Skin of body (tissue), 2 donors: Measurements from ENCODE around the gene PDE6B. TPM values are rescaled to one million over a fixed set of nuclear protein-coding genes. Genes with fewer than 3 reads are reported as not detected.
"Not testable (repeated sequence)": the region's sequence is repeated elsewhere in the genome, so short reads cannot be mapped to it uniquely, and the experiment has no call there.

Experiments
- DNase-seq: peaks from one replicate; lab custom pipeline; 2025; lab: John Stamatoyannopoulos, UW
- total RNA-seq: library from RNA; depleted of rRNA; stranded (reverse); fragments of >200 nt; gene quantifications from one replicate; pipeline ENCODE4 v1.2.3, GENCODE V29; 2014

PDE6B gene
- total RNA-seq, 1 donor from 2014 or later = 5.5 TPM

DNA sequence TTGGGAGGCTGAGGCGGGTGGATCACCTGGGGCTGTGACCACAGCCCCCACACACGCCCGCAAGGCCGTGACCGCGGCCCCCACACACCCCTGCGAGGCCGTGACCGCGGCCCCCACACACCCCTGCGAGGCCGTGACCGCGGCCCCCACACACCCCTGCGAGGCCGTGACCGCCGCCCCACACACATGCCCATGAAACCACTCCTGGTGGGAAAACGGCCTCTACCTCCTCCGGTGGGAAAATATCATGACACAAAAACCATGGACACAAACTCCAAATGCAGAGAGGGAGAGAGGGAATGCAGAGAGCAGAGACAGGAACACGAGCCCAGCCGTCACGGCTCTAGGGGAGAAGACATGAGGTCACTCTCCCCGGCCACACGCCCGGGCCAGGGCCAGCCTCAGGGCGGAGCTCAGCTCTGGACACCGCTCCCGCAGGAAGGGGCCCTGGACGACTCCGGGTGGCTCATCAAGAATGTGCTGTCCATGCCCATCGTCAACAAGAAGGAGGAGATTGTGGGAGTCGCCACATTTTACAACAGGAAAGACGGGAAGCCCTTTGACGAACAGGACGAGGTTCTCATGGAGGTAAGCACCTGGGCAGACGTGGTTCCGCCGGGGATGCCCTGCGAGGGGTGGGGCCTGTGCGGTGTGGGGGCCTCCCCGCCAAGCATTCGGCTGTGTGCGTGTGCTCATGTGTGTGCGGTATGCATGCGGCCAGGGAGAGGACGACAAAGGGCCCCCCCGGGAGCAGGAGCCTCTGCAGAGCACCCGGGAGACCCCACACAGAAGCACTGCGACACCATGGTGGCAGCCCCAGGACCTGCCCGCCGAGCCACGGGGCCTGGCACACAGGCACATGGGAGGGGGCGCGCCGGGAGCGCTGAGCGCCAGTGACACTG lies 31.3 kb downstream of the PDE6B start:
- DNase-seq = no peak

DNA sequence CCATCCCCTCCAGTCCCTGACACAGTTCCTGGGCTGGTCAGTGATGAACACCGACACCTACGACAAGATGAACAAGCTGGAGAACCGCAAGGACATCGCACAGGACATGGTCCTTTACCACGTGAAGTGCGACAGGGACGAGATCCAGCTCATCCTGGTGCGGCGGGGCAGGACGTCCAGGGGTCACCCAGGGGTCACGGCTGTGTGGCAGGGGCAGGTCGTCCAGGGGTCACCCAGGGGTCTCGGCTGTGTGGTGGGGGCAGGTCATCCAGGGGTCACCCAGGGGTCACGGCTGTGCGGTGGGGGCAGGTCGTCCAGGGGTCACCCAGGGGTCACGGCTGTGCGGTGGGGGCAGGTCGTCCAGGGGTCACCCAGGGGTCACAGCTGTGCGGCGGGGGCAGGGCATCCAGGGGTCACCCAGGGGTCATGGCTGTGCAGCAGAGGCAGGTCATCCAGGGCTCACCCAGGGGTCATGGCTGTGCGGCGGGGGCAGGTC lies 32.0 kb downstream of the PDE6B start:
- DNase-seq = no peak

DNA sequence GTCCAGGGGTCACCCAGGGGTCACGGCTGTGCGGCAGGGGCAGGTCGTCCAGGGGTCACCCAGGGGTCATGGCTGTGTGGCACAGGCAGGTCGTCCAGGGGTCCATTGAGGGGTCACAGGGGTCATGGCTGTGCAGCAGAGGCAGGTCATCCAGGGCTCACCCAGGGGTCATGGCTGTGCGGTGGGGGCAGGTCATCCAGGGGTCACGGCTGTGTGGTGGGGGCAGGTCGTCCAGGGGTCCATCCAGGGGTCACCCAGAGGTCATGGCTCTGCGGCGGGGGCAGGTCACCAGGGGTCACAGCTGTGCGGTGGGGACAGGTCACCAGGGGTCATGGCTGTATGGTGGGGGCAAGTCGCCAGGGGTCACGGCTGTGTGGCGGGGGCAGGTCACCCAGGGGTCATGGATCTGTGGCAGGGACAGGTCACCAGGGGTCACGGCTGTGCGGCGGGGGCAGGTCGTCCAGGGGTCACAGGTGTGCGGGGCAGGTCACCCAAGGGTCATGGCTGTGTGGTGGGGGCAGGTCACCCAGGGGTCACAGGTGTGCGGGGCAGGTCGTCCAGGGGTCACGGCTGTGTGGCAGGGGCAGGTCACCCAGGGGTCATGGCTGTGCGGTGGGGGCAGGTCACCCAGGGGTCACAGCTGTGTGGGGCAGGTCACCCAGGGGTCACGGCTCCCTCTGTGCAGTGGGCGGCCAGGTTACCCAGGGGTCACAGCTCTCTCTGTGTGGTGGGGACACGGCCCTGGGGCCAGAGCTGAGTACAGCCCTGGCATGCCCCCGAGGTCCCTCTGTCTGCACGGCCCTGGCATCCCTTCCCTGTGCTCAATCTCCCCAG lies 32.7 kb downstream of the PDE6B start:
- no peak for DNase-seq

DNA sequence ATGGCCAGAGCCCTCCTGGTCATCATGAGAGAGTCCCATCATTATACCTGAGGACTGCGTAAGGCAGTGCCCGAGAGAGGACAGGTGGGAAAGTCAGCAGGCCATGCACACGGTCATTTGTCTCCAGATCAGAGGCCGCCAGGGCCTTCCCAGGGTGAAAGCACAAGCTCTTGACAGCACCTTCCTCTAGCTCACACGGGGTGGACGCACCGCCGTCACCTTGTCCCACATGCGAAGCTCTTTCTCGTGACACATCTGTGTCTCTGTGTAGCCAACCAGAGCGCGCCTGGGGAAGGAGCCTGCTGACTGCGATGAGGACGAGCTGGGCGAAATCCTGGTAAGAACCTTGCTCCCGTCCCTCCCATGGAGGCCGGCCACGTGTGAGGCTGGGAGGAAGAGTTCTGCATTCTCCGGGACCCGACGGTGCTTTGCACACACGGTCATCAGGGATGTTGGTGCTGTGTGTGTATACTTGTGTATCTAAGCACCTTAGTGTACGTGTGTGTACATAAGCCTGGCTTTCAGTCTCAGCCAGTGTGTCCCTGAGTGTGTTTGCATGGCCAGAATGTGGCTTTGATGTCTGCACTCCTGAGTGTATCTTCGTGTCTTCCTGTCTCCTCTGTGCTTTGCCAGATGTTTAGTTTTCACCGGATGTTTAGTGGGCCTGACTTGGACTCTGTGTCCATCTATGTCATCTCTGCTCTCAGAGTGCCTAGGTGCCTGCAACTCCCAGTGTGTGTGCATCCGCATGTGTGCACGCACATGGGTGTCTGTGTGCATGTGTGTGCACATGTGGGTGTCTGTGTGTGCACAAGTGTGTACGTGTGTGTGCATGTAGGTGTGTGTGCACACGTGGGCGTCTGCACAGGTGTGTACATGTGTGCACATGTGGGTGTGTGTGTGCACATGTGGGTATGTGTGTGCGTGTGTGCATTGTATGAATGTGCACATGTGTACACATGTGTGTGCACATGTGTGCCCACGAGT lies 33.6 kb downstream of the PDE6B start:
- DNase-seq = no peak

DNA sequence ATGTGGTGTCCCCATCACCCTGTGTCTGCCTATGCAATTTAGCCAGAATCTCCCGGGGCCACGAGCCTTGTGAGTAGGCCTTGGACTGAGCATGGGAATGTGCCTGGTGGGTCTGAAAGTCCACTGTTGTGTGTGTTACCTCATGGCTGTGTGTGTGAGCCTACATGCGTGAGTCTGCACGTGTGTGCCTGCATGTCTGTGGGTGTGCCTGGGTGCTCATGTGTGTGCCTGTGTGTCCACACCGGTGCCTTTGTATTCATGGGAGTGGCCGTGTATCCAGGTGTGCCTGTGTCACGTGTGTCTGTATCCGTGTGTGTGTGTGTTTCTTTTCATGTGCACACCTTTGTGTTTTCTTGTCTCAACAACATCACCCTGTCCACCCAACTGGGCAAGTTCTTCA lies 34.5 kb downstream of the PDE6B start:
- no peak for DNase-seq

DNA sequence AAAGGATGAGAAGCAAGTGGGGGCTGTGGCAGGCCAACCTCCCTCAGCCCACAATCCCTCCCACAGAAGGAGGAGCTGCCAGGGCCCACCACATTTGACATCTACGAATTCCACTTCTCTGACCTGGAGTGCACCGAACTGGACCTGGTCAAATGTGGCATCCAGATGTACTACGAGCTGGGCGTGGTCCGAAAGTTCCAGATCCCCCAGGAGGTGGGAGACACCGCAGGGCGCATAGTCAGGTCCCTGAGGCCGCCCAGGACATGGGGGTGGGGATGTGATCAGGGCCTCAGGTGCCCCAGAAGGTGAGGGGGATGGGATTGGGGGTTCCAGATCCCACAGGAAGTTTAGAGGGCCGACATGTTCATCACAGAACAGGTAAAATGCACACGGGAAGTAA lies 35.0 kb downstream of the PDE6B start:
- DNase-seq = no peak

DNA sequence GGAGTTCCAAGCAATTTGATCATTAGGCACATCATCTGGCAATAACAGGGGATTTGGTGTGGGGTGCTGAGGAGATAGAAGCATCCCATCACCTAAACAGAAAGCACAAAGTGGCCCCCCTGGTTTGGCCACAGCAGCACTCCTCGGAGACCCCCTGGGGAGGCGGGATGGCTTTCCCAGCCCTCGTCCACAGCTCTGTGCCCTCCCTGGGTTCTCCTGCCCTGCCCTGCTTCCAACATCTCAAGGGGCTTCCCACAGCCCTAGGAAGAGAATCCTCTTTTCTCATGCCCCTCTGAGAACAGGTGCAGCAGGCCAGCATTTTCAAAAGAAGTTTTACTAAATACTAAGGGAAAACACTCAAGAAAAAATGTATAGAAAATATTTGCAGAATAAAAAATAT lies 35.9 kb downstream of the PDE6B start:
- DNase-seq = no peak

DNA sequence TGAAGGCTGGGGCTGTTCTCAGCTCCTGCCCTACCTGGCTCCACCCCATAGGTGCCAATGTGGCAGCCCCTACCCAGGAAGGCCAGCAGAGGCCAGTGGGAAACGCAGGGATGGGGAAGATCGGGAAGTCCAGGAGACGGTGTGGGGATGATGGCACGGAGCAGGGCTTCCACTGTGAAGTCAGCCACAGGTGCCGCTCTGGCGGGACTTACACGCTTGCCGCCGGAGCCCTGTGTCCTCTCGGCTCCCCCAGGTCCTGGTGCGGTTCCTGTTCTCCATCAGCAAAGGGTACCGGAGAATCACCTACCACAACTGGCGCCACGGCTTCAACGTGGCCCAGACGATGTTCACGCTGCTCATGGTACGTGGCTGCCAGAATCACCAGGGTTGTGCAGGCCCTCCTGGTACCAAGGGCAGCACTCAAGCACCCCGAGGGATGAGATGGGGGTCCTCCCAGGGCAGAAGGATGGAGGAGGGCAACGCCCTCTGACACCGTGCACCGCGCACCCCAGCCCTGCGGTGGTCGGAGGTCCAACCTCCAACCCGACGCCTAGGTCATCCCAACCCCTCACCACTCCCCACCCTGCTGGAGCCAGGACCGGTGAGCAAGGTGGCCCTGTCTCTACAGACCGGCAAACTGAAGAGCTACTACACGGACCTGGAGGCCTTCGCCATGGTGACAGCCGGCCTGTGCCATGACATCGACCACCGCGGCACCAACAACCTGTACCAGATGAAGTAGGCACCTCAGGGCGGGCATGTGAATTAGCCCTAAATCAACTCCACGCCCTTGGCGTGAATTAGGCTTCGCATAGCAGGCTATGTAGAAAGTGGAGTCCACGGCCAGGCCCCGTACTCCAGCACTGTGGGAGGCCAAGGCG lies 36.7 kb downstream of the PDE6B start:
- no peak for DNase-seq

DNA sequence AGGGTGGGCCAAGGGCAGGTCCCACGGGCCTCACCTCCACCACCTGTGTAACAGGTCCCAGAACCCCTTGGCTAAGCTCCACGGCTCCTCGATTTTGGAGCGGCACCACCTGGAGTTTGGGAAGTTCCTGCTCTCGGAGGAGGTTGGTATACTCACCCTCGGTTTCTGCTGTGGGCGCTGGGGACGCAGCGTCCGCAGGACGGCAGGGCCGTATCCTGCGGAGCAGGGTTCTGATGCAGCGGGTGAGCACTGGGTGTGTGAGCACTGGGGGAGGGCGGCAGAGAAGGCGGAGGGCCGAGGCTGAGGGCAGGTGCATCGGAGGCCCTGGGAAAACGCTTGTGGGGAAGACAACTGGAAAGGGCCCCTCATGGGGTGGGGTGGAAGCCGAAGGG lies 37.7 kb downstream of the PDE6B start:
- no peak for DNase-seq

DNA sequence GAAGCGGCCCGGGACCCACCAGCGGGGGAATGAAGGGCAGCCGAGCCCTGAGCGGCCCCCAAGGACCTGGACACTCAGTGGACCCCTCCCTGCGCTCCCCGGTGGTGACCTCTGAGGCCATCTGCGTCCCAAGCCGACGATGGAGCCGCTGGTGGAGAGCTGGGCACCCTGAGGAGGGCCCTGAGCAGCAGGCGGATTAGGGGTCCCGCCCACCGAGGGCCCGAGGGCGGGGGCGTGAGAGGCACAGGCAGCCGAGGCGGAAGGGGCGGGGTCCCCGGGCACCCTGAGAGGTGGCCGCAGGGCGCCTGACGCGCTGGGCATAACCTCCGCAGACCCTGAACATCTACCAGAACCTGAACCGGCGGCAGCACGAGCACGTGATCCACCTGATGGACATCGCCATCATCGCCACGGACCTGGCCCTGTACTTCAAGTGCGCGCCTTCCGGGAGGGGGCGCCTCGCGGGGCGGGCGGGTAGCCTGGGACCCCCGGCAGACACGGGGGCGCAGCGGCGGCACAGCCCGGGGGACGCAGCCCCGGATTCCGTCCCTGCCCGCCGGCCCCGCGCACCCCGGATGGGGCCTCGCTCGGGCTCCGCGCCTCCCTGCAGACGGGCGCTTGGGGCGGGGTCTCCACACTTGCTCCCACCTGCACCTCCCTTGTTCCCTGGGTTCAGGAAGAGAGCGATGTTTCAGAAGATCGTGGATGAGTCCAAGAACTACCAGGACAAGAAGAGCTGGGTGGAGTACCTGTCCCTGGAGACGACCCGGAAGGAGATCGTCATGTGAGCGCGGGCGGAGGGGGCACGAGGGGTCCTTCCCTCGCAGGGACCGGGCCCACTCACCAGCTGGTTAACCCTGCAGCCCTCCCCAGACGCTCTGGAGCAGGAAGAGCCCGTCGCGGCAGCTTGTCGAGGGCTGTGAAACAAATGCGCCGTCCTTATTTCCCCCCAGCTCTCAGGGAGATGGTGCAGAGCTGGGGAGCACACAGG lies 38.4 kb downstream of the PDE6B start:
- no peak for DNase-seq

DNA sequence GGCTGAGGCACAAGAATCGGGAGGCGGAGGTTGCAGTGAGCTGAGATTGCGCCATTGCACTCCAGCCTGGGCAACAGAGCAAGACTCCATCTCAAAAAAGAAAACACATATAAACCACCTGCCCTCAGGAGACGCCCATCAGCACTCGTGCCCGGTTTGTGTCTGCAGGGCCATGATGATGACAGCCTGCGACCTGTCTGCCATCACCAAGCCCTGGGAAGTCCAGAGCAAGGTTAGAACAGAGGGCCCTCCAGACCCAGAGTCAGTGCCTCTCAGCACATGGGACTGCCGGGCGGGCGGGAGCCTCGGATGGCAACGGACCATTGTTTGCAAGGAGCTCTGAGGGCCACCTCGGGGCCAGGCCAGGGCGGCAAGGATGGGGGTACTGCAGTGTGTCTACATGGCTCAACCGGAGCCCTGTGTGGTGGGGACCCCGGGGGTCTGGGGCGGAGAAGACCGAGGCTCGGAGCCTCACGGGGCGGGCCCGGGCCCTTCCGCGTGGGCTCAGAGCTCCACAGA lies 39.4 kb downstream of the PDE6B start:
- no peak for DNase-seq

DNA sequence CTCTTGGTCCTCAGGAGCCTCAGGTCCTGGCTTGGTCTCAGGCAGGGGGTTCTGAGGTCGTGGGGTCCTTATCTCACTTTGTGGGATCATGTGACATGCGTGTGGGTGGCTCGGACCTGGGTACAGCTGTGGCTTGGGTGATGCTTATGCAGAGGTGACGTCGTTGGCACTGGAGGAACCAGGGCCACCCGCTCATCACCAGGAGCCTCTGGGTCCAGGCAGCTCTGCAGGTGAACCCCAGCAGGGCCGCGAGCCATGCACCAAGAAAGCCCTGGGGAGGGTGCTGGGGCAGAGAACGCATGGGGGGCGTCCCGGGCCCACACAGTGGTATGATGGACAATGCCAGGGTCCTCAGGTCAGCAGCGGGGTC lies 40.0 kb downstream of the PDE6B start:
- no peak for DNase-seq

DNA sequence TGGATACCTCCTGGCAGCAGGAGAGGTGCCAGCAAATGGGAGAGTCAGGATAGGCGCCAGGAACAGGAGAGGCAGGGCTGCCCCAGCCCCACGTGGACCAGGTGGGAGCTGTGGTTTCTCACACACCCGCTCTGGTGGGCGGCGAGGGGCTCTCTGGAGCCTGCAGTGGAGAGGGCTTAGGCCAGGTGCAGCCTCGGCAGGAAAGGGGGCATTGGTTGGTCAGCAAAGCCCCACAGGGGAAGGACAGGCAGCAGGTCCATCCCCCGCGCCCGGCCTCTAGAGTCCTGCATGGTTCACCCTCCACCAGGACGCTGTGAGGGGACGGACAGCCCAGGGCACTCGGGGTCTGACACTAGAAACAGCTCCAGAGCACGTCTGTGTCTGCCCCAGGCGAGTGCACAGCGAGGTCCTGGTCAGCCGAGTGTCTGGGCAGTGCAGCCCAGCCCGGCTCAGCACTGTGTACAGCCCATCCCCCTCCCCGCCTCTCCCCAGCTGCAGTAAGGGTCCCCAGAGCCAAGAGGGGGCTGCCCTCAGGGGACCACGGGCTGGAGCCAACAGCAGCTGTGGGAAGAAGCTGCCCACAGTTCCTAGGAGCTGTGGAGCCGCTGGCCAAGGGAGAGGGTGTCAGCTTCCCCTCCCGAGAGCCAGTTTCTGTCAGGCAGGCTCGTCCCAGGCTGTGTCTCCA lies 40.5 kb downstream of the PDE6B start:
- DNase-seq = no peak

DNA sequence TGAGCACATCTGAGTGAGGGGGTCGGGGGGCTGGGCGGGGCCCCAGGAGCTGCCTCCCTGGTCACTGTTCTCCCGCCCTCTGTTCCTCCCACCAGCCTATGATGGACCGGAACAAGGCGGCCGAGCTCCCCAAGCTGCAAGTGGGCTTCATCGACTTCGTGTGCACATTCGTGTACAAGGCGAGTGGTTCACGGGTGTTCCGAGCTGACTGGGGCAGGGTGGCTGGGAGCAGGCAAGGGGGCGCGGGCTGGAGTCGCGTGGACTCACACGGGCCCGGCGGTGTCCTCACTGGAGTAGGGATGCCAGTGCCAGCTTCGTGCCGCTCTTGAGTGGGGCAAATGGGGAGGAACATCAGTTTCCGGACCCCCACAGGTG lies 41.0 kb downstream of the PDE6B start:
- no peak for DNase-seq

DNA sequence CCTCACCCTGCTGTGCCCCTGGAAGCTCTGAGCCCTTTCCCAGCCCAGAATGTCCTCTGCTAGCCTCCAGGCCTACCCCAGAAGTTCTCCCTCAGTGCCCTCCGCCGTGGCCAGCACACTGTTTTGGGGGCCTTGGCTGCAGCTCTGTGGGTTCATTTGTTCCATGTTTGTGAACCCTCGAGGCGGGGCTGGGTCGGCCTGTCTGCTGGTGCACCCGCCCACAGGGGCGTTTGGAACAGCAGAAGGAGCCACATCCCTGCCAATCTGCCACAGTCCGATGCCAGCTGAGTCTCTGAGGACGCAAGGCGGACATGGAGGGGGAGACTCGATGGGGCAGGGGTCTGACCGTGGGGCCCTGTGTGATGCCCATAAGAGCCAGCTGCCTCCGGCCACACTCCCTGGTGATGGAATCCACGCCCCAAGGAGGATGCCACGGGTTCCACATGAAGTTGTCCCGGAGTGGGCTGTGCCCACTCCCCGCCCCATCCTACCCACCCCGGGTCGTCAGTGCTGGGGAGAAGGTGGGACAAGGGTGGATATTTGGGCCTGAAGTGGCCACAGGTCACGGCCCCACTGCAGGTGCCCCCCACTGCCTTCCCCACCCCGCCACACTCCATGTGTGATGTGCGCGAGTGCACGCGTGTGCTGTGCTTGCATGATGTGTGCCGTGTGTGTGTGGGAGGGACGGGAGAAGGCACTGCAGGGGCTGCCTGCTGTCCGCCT lies 41.6 kb downstream of the PDE6B start:
- no peak for DNase-seq

DNA sequence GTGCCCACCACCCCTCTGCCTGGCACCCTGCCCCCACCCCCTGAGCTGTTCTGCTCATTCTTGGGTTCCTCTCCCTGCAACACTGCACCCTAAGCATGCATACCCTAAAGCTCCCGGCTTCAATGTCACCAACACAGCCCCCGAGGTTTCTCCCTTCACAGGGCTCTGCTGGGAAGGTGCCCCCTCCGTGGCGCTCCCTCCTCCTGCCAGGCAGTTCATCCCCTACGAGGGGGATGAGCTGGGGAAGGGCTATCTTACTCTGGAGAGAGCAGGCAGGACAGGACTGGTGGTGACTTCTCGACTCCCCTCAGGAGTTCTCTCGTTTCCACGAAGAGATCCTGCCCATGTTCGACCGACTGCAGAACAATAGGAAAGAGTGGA lies 42.2 kb downstream of the PDE6B start:
- no peak for DNase-seq

DNA sequence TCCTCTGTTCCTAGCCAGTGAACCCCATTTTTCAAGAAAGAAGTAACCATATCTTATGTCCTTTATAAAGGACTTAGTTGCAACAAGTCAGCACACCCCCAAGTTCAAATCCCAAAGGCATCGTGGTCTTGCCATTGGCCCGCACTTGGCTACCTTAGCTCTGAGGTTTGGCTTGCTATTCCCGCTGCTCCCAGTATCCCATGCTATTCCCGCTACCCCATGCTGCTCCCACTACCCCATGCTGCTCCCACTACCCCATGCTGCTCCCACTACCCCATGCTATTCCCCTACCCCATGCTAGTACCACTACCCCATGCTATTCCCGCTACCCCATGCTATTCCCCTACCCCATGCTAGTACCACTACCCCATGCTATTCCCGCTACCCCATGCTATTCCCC lies 42.8 kb downstream of the PDE6B start:
- DNase-seq = not testable (repeated sequence)
